GM18498 (cell line): ENCODE data around the gene JAZF1.
A peak's percentile ranks its signal among the peaks of the same experiment; 100 is the strongest.

Experiments
- ATAC-seq: cut with Tn5 transposase; IDR thresholded peaks from one replicate; pipeline ENCODE4 v1.9.1; 2021; ENCODE audit warnings: mild to moderate bottlenecking, moderate library complexity; ENCODE audit not compliant: unreplicated experiment

JAZF1 gene

GRCh38 chr7:28180364-28181147, at the start of gene JAZF1:
JAZF1 (minus strand) TSS chr7:28180795.
- ATAC-seq = peak; percentile 22

DNA sequence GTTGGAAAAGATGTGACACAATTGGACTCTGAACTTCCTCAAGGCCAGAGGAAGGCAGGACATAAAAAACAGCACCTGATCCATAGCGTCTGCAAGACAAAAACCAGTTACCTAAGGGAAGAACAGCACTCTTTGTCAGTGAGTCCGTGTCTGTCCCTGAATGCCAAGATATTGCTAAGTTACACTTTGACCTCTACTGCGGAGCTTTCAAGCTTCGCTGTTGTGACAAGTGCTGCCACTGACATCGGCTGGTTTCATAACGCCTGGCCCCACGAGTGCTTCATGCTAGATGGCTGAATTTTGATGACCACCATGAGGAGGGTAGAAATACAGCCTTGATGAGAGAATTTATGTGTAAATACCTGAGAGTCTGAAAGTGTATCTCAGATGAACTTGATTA, 49.7 kb upstream of the JAZF1 start:
- ATAC-seq = no peak

GRCh38 chr7:28228396-28228795, 47.8 kb upstream of the JAZF1 start:
- no peak for ATAC-seq

DNA sequence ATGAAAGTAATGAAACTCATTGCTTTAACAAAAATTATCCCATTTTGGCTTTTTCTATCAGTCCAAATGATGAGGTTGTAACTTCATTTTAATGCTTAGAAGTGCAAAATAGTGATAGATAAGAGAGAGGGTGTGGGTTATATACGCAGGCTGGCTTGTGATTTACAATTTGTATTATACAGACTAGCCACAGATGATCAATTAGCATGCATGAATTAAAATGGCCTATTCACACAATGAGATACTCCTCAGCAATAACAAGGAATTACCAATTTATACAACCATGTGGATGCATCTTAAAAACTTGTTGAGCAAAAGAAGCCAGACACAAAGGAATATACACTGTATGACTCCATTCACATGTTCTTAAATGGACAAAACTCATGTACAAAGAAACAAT, 45.4 kb upstream of the JAZF1 start:
- no peak for ATAC-seq

DNA sequence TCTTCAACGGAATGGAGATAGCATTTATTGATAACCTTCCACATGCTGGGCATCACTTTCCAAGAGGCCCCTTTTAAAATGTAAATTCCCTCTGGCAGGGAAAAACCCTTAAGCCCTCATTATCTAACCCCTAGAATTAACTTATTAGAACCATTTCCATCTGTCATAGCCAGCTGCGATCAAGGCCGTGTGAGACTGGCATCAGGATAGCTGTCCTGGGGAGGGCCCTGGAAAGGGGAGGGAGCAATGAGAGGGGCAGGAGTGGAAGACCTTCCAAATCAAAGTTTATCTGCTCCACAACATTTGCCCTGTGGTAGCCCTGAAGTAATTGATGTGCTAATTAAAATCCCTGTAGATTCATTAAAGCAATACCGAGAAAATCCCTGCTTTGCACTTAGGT, 45.0 kb upstream of the JAZF1 start:
- no peak for ATAC-seq

- no peak for ATAC-seq
These were observed 44.1 kb upstream of the JAZF1 start for GRCh38 chr7:28224675-28225074.

- ATAC-seq = no peak
These were observed 43.6 kb upstream of the JAZF1 start for GRCh38 chr7:28224172-28224571.

GRCh38 chr7:28222636-28223035, 42.0 kb upstream of the JAZF1 start:
- ATAC-seq = no peak

- ATAC-seq = no peak
These were observed 39.2 kb upstream of the JAZF1 start for GRCh38 chr7:28219793-28220192.

- ATAC-seq = no peak
These were observed 36.5 kb upstream of the JAZF1 start for GRCh38 chr7:28217143-28217542.

- no peak for ATAC-seq
These were observed 30.4 kb upstream of the JAZF1 start for GRCh38 chr7:28211006-28211405.

DNA sequence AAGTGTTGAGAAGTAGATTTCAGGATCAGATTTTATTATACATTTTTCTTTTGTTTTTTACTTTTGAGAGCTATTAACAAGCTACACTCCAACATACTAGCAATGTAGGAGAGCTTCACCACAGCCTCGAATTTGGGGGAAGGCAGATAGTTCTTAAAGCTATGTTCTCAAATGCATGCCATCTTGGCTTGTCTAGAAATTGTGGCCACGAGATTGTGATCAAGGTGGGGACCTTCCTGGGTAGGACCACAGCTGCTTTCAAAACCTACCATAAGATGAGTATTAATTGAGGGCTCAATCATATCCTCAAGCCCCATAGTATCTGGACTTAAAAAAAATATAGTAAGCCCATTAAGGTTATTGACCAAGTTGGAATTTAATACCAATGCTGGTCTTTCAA, 27.9 kb upstream of the JAZF1 start:
- no peak for ATAC-seq

GRCh38 chr7:28207486-28208158, 27.0 kb upstream of the JAZF1 start:
- no peak for ATAC-seq

DNA sequence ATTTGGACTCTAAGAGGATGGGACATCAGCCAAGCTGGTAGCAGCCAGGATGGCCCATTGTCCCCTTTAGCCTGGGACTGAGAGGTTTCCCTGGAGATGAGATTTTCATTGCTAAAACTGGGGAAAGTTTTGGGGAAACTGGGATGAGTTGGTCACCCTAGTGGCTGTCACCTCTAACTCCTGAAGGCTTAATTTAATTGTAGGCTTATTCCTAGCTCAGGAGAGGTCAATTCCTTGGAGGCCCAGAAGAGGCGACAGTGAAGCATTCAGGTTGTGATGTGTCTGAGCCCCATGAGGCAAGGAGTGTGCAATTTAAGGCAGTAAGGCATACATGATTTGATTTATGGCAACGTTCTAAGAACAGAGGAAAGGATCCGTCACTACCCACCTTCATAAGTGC, 24.9 kb upstream of the JAZF1 start:
- no peak for ATAC-seq

DNA sequence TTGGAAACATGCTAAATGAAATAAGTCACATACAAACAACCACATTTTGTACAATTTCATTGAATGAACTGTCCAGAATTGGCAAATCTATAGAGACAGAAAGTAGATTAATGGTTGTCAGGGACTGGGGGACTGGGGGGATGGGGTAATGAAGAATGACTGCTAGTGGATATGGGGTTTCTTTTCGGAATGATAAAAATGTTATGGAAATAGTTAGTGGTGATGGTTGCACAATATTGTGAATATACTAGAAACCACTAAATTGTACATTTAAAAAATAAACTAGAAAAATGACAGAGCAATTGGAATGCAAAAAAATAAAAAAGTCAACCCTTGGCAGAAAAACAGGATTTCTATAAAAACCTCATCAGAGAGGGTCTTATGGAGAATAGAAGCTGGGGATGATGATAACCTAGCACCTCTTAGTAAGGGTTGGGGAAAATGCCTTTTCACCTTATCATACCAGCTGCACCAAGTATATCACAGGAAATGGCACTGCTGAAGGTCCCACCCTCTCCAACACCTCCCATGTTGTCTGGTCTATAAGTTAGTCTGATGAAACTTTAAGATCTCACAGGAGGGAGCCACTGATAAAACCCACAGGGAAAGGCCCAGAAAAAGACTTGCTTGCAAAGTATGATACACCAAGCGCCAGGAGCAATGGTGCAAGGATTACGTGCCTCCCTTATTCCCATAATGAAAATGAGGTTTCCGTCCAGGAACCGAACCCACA, 23.1 kb upstream of the JAZF1 start:
- no peak for ATAC-seq

DNA sequence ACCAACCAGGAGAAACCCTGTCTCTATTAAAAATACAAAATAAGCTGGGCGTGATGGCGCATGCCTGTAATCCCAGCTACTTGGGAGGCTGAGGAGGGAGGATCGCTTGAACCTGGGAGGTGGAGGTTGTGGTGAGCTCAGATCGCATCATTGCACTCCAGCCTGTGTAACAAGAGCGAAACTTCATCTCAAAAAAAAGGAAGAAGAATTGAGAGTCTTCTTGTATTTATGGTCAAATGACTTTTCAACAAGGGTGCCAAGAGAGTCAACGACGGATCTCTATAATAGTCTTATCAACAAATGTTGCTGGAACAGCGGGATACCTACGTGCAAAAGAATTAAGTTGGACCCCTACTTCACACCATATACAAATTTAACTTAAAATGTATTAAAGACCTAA, 21.6 kb upstream of the JAZF1 start:
- no peak for ATAC-seq

- ATAC-seq = no peak
These were observed 20.5 kb upstream of the JAZF1 start for GRCh38 chr7:28201131-28201530.

GRCh38 chr7:28200598-28200997, 20.0 kb upstream of the JAZF1 start:
- no peak for ATAC-seq

DNA sequence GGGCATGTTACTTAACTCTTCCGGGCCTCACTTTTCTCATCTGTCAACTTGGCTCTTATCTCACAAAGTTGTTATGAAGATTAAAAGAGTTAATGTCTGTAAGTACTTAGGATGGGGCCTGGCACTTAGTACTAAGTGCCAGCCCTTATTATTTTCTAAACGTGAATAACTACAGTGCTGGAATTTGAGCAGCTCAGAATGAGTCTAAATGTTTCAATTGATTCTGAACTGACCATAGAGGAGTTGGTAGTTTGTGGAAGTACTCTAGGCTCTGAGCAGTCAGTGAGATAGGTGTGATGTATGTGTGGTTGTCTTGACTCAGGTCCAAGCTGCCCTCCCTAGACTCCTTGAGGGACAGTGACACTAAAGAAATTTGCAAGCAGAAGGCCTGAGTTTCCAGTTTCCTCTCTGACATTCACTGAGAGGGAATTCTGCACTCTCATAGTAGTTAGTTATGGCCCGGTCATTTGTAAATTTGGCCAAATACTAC, 18.5 kb upstream of the JAZF1 start:
- ATAC-seq = no peak

- ATAC-seq = no peak
These were observed 15.5 kb upstream of the JAZF1 start for GRCh38 chr7:28195910-28196620.
